NCI-H2196 (cell line): ENCODE measurements around the gene PDZK1IP1.

ENCODE experiments used
- DNase-seq: peaks from one replicate; lab custom pipeline; 2025; ENCODE audit not compliant: unreplicated experiment; lab: John Stamatoyannopoulos, UW

PDZK1IP1 gene

GRCh38 chr1:47189844-47190508 is at the start of gene PDZK1IP1:
Gene PDZK1IP1 (minus strand): TSS chr1:47190036. CDS start chr1:47189932, 104 bp downstream.
- peak; percentile 47 for DNase-seq

GRCh38 chr1:47238935-47239592 is 49.2 kb upstream of the PDZK1IP1 start:
- DNase-seq: no peak

- DNase-seq: no peak
Measured at GRCh38 chr1:47235806-47236205, 46.0 kb upstream of the PDZK1IP1 start.

- no peak for DNase-seq
Measured at GRCh38 chr1:47235241-47235681, 45.4 kb upstream of the PDZK1IP1 start.

- no peak for DNase-seq
Measured at GRCh38 chr1:47233186-47233585, 43.4 kb upstream of the PDZK1IP1 start.

- DNase-seq: no peak
Measured at GRCh38 chr1:47232187-47232874, 42.5 kb upstream of the PDZK1IP1 start, which contains the start of gene TAL1. Gene TAL1 (minus strand): TSS chr1:47232225. CDS start chr1:47225888, 6,337 bp downstream.

GRCh38 chr1:47231301-47232186 is 41.7 kb upstream of the PDZK1IP1 start:
- DNase-seq: no peak

GRCh38 chr1:47230692-47231300 is 41.0 kb upstream of the PDZK1IP1 start:
- no peak for DNase-seq

GRCh38 chr1:47229886-47230691 is 40.3 kb upstream of the PDZK1IP1 start:
- no peak for DNase-seq

- DNase-seq: no peak
Measured at GRCh38 chr1:47229031-47229885, 39.4 kb upstream of the PDZK1IP1 start.

- DNase-seq: no peak
Measured at GRCh38 chr1:47228644-47229030, 38.8 kb upstream of the PDZK1IP1 start.

- DNase-seq: no peak
Measured at GRCh38 chr1:47227341-47228232, 37.8 kb upstream of the PDZK1IP1 start.

GRCh38 chr1:47226839-47227215 is 37.0 kb upstream of the PDZK1IP1 start:
- no peak for DNase-seq

- DNase-seq: no peak
Measured at GRCh38 chr1:47226121-47226838, 36.4 kb upstream of the PDZK1IP1 start.

- peak; percentile 13 for DNase-seq
Measured at GRCh38 chr1:47225430-47226100, 35.7 kb upstream of the PDZK1IP1 start.

- DNase-seq: no peak
Measured at GRCh38 chr1:47224676-47225399, 35.0 kb upstream of the PDZK1IP1 start.
